T-helper 17 cell (primary cell): Measurements from ENCODE around the gene CARS2. TPM values are rescaled to one million over a fixed set of nuclear protein-coding genes. Genes with fewer than 3 reads are reported as not detected.

Source experiments
- ATAC-seq: fragments of 150-1000 bp; cut with Tn5 transposase; 2 replicates; pipeline ENCODE4 v1.10.0; 2021; ENCODE audit warnings: mild to moderate bottlenecking, moderate library complexity
- DNase-seq, 3 donors: peaks; one replicate each; pipeline versions ENCODE4 v3.0.0 to v3.0.0-alpha.2; 2020 to 2021
- H3K9me3 ChIP-seq: one replicate; pipeline ENCODE4 v1.7.0; 2013; ENCODE audit warnings: low read length, mild to moderate bottlenecking; ENCODE audit not compliant: control insufficient read depth, poor library complexity, severe bottlenecking
- H3K27ac Mint-ChIP-seq: one replicate; pipeline ENCODE4 v1.8.0; 2022; ENCODE audit warnings: mild to moderate bottlenecking, moderate library complexity, mixed read lengths
- H3K27me3 Mint-ChIP-seq: one replicate; pipeline ENCODE4 v1.8.0; 2022; ENCODE audit warnings: mixed read lengths
- H3K36me3 Mint-ChIP-seq: one replicate; pipeline ENCODE4 v1.8.0; 2022; ENCODE audit warnings: low read depth, mixed read lengths
- H3K4me1 Mint-ChIP-seq: one replicate; pipeline ENCODE4 v1.8.0; 2022; ENCODE audit warnings: mild to moderate bottlenecking, mixed read lengths
- H3K4me3 Mint-ChIP-seq: one replicate; pipeline ENCODE4 v1.8.0; 2022; ENCODE audit warnings: mild to moderate bottlenecking, moderate library complexity, mixed read lengths
- total RNA-seq, 4 donors: library from RNA in 2 of 4; stranded (reverse) in 2 of 4; gene quantifications; one replicate each; pipeline ENCODE4 v1.2.3 and lab custom pipeline; 2022 to 2026

The CARS2 gene
- total RNA-seq, 2 donors from 2014 or later: 57.7 to 74.6 TPM

GRCh38 chr13:110593430-110594130 lies 112.3 kb downstream of the CARS2 start:
- no peak overlapping the region for H3K4me3 Mint-ChIP-seq
- DNase-seq (no peak), ATAC-seq (peak; percentile 75)
- H3K27ac Mint-ChIP-seq: no peak overlapping the region
- peaks cover 2% of the 10 kb centered on the region for H3K4me1 Mint-ChIP-seq
- no peaks in the 10 kb centered on the region for H3K36me3 Mint-ChIP-seq
- peaks cover 10% of the 10 kb centered on the region for H3K27me3 Mint-ChIP-seq
- no peaks in the 10 kb centered on the region for H3K9me3 ChIP-seq

GRCh38 chr13:110592665-110593064 lies 113.3 kb downstream of the CARS2 start:
- H3K27me3 Mint-ChIP-seq: peaks cover 10% of the 10 kb centered on the region
- H3K4me1 Mint-ChIP-seq: peaks cover 2% of the 10 kb centered on the region
- no peaks in the 10 kb centered on the region for H3K9me3 ChIP-seq
- no peak for DNase-seq
- no peak overlapping the region for H3K4me3 Mint-ChIP-seq
- no peak for ATAC-seq
- H3K36me3 Mint-ChIP-seq: no peaks in the 10 kb centered on the region
- no peak overlapping the region for H3K27ac Mint-ChIP-seq

Other genes with a start within 250 kb of the CARS2 start
- 1 to 10 TPM; 1.2 to 1.4 TPM for gene RAB20, start 144.4 kb downstream of the CARS2 start, total RNA-seq
- gene NAXD, start 90.6 kb downstream of the CARS2 start, total RNA-seq: 10 to 100 TPM; 17.7 to 22.9 TPM
- 10 to 100 TPM; 15.2 to 15.3 TPM for gene ING1, start 7.6 kb upstream of the CARS2 start, total RNA-seq
- gene ANKRD10, start 209.0 kb upstream of the CARS2 start, total RNA-seq: 100 to 1,000 TPM; 110 to 135 TPM